Stimulated activated CD8-positive, alpha-beta memory T cell treated with anti-CD3 and anti-CD28 coated beads, Interleukin-7, amount 100 ng/mL, for 1 hour (primary cell): ENCODE data around the gene DUSP2.

Source experiments
- DNase-seq, 2 donors: peaks; one replicate each; pipeline ENCODE4 v3.0.0-alpha.2; 2020; ENCODE audit warnings: low read depth in 2 of 2

DUSP2 gene

GRCh38 chr2:96102596-96103186, 42.5 kb downstream of the DUSP2 start:
- DNase-seq: no peak

GRCh38 chr2:96100893-96101304, 44.3 kb downstream of the DUSP2 start:
- no peak for DNase-seq

DNA sequence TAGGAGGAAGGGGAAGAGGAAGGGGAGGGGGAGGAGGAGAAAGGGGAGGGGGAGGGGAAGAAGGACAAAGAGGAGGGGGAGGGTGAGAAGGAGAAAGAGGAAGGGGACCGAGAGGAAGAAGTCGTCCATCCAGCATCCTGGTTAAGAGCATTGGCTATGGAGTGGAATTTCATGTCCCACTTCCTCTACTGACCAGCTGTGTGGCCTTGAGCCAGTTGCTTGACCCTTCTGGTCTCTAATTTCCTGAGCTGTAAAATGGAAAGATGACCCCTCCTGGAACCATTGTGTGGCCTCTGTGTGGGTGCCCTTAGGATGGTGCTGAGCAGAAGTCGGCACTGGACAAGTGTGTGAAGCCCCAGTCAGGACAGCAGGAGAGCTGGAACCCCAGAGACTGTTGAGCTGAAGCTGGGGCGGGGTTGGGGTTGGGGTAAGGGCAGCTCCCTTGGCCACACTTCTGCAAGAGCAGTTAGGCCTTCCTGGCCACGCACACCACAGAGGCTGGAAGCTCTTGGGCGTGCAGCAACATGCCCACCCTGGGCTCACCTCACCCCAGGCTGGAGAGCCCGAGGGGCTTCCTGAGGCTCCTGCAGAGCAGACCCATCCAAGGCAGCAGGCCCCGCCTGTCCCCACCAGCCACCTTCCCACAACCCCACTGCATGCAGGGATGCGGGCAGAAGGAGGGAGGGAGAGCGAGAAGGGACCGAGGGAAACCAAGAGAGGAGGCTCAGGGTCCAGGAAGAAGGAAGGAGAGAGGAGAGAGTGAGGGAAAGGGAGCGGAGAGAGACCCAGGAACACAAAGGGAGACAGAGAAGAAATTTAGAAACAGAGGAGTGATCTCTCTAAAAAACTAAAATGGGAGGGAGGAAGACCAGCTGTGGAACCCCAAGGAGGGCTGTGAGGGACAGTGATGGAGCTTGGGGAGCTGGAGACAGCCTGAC, 45.1 kb downstream of the DUSP2 start:
- DNase-seq: no peak

DNA sequence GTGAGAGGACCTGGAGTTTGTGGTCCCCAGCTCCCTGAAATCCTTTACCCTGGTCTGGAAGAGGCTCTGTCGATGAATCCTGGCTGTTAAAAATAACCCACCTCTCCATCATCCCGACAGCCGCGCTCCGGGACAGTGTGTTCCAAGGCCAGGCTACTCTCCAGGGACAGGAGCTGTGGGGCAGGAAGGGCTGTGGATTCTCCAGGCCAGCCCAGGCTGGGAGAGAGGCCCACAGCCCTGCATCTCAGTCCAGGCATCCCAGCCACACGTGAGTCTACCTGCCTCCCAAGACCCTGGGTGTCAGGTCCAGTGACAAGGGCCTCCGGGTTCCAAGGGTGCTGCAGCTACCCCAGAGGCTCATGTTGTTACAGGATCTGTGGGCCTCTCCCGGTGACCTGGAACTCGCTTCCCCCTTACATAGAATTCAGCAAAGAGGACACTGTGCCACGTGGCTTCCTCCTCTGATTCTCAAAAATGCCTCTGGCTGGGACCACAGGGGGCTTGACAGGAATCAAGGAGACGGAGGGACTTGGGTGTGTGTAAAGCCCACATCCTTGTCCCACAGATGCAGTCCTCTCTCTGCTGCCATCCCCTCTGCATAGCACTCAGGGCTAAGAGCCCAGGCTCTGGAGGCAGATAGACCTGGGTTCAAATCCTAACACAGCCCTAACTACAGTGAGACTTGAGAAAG, 46.2 kb downstream of the DUSP2 start:
- DNase-seq: no peak

DNA sequence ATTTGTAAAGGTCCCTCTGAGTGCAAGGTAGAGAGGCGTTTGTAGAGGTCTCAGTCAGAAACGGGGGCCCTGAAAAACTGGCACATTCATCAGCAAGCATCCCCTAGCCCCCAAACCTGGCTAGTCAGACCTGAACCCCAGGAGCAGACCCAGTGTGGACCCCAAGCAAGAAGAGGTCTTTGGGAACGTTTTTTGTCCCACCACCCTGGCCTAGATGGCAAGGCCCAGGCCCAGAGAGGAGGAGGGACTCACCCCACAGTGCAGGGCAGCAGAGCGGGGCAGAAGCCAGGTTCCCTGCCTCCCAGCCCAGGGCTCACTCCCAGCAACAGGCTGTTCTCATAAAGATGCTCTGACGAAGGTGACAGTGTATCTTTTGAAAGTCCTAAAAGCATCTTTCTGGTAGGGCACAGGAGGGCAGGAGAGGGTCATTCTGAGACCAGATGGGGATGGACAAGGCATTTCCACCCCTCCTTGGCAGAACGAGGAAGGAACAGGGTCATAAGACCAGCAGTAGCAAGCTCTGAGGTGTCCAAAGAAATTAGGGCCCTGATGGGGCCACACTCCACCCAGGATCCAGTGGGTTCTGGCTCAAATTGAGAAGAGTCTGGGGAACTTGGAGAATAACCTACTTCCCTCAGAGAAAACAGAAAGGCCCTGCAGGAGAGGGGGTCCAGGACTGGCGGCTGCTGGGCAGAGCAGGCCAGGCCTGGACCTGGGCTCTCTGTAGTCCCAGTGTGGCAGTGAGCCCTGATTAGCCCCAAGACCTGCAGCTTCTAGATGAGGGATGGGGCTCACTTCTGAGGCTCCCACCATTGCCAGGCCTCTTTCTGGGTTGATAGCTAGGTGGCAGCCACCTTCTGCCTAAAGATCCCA, 47.1 kb downstream of the DUSP2 start:
- DNase-seq: no peak

DNA sequence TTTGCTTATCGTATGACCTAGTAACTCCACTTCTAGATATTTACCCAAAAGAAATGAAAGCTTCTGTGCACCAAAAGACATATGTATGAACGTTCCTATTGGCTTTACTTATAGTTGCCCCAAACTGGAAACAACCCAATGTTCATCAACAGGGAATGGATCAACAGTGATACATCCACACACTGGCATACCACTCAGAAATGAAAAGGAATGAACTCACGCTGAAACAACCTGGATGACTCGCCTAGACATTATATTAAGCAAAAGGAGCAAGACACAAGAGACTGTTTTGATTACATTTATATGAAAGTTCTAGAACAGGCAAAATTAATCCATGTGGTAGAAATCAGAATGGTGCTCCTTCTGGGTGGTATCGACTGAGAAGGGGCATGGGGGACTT, 47.8 kb downstream of the DUSP2 start:
- DNase-seq: no peak

DNA sequence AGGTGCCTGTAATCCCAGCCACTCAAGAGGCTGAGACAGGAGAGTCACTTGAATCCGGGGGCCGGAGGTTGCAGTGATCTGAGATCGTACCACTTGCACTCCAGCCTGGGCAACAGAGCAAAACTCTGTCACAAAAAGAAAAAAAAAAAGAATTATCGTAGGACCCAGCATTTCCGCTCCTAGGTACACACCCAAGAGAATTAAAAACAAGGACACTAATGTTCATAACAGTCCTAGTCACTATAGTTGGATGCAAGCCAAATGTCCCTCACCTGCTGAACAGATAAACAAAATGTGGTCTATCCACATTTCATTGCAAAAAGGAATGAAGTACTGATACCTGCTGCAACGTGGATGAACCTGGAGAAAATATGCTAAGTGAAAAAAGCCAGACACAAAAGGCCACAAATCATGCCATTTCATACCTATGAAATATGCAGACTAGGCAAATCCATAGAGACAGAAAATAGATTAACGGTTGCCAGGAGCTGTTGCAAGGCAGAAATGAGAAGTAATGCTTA, 50.1 kb downstream of the DUSP2 start:
- no peak for DNase-seq

DNA sequence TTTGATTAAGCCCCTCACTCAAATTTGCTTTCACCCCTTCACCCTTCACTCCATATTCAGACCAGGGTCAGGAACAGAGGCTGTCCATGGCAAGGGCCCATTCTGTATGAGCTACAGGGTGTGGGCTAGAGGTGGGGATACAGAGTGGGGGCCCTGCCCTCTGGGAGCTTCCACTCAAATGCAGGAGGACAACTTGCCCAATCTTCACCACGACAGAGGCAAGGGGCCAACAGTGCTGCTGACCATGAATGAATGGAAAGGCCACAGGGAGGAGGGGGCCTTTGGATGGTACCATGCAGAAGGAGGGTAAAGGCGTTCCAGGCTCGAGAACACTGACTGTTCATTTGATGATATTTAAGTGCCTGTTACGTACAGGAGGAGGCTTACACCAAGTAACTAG, 51.7 kb downstream of the DUSP2 start:
- DNase-seq: no peak
